GM18502 (cell line): Measurements from ENCODE around the gene IDI1.
"Not testable (repeated sequence)": the region's sequence is repeated elsewhere in the genome, so short reads cannot be mapped to it uniquely, and the experiment has no call there.

ENCODE experiments used
- ATAC-seq: cut with Tn5 transposase; IDR thresholded peaks from one replicate; pipeline ENCODE4 v1.9.1; 2021; ENCODE audit warnings: mild to moderate bottlenecking; ENCODE audit not compliant: unreplicated experiment, poor library complexity

The IDI1 gene

DNA sequence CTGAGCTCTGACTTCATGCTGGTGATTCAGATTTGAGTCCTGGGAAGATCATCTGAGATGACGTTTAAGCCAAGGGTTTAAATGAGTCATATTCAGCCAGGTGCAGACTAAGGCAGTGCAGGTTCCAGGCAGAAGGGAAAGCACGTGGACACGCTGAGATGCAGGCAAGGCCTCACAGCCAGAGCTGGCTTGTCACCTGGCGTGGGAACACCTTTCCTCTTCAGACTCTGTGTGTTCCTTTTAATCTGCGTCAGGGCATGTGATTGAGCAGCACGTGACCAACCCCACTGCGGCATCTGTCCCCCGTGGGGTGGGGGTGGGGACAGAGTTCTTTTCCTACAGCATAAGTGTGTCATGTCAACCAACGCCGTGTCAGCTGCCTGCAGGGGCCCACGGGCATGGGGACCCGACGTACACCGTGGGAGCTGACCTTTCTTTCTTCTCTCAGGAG is 12.6 kb downstream of the IDI1 start:
- ATAC-seq = peak; percentile 58

DNA sequence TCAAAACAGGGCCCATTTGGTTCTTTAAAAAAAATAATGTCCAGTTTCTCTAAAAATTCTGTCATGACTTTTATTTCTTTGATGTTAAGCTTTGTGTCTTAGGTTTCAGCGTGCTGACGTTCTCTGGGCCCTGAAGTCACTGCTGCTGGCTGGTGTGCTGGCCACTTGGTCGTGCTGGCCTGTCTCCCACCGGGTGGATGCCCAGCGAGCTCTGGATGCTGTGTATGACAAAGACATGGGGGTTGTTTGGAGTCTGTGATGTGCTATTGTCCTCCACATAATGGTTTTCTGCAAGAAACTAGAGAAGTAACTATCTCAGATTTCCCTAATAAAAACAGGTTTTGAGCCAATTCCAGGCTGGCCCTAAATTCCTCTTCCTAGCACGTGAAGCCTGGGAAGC is 13.7 kb downstream of the IDI1 start:
- ATAC-seq = no peak

DNA sequence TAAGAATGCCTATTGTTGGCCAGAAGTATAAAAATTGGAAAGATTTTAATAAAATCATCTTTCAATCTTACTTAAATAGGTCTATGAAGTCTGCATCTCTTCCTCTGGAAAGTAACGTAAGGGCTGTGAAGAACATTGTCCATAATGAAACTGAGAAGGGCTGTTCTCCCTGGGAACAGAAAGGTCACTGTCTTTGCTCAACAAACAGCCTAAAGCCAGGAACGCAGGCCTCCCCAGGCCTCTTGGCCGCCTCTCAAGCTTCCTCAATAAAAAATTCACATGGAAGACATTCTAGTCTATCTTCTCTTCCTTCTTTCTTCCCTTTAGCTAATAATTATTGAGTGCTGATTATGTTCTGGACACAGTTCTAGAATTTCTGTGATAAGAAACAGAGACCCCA is 14.2 kb downstream of the IDI1 start:
- ATAC-seq = no peak

DNA sequence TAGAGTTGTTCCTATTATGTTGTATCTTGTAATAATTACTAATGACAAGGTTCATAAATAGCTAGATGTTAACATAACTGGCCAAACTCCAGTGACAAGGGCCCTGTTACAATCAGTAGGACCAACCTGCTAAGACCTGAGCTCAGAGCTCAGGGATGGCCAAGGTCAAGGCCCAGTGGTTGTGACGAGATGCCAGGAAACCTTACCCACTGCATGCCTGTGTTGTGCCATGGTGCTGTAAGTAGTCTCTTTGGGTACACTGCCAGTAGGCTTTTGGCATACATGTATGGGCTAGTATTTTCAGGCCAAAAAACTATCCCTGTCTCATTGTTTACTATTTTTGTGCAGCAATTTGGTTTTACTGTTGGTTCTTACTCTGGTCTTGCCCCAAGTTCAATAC is 15.3 kb downstream of the IDI1 start:
- ATAC-seq = no peak

DNA sequence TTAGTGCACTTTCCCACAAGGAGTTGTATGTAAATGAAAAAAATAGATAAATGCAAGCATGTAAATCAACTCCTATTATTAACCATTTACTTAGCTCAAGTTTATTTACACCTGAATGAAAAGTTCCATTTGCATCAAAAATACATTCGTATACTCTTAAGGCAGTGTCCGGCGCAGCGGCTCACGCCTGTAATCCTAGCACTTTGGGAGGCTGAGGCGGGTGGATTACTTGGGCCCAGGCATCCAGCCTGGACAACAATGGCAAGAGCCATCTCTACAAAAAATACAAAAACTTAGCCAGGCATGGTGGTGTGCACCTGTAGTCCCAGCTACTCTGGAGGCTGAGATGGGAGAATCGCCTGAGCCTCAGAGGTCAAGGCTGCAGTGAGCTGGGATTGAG is 19.1 kb downstream of the IDI1 start:
- no peak for ATAC-seq

DNA sequence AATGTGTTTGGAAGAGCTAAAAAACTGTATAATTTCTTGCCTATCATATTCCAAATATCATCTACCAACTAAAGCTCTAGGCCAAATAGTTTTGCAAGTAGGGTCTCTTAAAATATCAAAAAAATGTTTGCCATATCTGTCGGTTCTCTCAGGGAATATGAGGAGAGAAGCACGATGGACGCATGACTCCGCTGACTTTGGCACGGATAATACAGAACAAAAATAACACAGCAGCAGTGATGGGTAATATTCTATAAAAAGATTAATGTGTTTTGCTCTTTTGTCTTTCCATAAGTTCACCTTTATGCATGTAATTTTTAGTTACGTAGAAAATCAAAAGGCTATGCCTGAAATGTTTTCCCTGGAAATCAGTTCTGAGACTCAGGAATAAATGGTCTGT is 22.3 kb downstream of the IDI1 start:
- no peak for ATAC-seq

DNA sequence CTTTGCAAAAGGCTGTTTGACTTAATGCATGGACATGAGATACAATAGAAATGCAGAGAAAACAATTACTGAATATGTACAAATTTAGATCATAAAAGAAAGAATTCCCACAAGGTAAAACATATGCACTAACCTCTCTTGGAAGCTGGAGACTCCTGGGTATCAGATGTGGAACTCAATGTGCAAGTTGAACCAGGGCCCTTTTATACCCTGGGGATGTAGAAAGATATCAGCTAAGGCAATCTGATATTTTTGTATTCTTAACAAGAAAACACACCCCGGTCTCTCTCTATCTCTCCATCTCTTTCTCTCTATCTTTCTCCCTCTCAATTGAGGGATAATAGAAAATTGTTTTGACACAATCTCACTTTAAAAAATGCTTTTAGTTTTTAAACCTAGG is 23.2 kb downstream of the IDI1 start, which contains the start of gene IDI2:
TSS of gene IDI2 (minus strand) at position 177 of the 400 bp plus-strand sequence. CDS start 1,136 bp downstream, outside the sequence.
- ATAC-seq = no peak

DNA sequence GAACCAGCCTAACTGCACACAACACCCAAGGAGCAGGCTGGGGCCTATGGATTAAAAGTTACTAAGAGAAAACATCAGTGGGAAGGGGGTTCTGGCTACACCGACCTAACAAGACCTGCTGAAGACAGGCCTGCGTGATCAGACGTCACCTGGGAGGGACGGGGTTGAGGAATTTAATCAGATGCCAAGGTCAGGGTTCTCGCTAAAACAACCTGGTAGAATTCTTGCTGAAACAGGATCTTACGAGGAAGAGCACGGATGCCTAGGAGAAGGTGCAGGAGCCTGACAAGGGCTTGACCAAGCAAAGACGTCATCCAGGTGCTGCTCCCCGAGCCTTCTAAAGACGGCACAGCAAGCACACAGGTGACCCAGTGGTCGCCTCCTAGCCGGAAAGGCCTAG is 24.8 kb downstream of the IDI1 start:
- no peak for ATAC-seq

DNA sequence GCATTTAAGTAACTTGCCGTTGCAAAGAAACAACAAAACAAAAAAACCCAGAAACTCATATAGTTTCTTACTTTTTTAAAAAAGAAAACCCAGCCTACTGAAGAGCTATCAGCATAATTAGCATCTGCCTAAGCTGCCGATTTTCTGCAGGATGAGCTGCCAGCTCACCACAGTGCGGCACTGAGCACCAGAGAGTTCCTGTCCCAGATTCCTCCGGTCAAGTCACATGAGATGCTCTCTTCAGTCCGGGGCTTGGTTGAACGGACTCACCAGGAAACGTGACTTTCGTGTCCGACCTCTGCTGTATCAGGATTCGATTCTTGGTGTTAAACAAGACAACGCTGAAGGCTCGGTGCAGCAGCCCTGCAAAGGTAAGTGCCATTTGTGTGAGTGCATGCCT is 26.5 kb downstream of the IDI1 start:
- ATAC-seq = no peak

DNA sequence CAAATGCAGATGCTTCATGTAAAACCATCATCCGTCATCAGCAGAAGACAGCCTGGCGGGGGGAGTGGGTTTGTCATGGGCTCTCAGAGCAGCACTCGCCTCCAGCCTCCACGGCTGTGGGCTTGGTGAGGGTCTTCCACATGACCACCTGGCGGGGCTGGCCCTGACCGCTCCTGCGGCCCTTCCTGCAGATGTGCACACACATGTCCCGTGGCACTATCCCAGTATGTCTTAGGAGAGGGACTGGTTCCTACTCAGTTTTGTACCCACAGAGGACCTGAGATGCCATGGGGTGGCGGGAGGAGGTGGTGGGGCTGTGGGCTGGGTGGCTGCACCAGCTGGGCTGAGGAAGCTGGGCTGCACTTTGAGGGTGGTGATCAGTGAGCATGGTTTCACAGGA is 28.0 kb downstream of the IDI1 start:
- no peak for ATAC-seq

DNA sequence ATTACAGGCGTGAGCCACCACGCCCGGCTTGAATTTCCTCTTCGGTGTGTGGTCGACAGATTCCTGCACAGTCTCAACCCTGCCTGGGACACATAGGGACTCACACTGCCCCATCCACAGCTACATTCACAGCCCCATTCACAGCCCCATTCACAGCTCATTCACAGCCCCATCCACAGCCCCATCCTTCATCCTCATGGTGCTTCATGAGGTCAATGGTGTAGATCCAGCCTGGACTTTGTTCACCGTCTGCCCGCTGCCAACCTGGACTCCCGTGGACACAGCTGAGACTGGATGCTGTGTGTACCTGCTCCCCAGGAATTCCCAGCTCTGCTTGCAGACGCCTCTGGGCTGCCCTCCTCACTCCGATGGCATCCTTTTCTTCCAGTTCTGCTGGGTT is 28.5 kb downstream of the IDI1 start:
- ATAC-seq = no peak

DNA sequence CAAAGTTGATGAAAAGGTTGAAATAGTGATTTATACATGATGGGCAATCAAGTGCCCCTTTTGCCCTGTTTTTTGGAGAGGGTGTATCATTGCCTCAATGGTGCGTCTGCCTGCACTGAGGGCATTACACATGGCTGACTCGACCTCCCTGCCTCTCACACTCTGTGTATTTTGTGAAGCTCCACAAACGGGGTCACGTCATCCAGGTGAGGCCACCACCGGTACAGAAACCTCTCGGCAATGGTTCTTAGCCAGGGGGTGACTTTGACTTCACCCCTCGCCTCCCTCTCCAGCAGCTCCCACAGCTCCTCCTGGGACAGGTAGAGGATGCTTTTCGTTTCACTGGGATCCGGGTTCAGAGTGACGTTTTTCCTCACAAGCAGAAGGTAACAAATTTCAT is 29.6 kb downstream of the IDI1 start:
- no peak for ATAC-seq

DNA sequence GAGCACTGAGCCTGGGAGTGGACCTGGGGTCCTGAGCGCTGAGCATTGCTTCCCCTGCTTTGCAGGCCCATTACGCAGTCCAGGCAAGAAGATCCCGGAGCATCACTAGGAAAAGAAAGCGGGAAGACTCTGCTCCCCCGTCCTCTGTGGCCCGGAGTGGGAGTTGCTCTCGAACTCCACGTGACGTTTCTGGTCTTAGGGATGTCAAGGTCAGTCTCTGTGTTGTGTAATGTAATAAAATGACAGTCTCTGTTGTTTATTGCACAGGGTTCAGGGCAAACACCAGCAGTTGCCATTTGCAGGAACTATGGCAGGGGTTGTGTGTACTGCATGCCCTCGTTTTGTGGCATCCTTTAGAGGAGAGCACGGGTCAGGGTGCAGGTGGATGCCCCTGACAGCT is 33.2 kb downstream of the IDI1 start:
- ATAC-seq = no peak

DNA sequence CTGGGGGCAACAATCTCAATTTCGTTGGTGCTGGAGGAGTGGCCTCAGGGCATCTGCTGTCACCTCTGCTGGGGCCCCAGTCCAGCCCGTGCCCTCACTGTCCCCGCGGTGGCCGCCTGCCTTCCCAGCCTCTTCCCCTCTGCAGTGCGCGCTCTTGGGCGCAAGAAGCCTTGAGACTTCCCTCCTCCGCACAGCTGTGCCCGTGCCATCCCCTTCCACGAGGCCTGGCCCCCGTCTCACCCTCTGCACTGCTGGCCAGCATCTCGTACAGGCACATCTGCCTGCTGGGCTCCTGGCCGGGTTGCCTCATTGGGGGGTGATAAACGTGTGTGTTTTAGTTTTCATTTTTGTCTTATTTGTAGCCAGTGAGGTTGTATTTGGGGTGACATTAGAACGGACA is 37.2 kb downstream of the IDI1 start:
- ATAC-seq = no peak

DNA sequence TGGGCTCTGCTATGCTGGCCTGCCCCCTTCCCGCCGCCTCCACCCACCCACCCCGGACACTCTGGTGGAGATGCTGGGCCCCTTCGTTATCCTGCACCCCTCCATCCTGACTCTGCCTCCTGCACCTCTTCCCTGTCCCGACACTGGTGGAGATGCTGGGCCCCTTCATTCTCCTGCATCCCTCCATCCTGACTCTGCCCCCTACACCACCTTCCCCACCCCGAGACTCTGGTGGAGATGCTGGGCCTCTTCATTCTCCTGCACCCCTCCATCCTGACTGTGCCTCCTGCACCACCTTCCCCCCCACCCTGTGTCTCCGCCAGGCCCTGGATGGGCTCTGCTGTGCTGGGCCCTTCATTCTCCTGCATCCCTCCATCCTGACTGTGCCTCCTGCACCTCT is 38.2 kb downstream of the IDI1 start:
- ATAC-seq = no peak

DNA sequence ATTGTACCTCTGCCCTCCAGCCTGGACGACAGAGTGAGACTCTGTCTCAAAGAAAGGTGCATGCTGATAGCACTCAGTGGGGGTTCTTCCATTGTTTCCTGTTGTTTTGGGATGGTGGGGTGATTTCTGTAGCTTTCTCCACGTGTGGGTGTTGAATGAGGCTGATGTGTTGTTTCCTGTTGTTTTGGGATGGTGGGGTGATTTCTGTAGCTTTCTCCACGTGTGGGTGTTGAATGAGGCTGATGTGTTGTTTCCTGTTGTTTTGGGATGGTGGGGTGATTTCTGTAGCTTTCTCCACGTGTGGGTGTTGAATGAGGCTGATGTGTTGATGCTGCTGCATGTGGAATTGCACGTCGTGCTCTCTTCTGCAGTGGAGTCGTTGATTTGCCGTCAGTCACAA is 39.0 kb downstream of the IDI1 start:
- ATAC-seq = not testable (repeated sequence)

DNA sequence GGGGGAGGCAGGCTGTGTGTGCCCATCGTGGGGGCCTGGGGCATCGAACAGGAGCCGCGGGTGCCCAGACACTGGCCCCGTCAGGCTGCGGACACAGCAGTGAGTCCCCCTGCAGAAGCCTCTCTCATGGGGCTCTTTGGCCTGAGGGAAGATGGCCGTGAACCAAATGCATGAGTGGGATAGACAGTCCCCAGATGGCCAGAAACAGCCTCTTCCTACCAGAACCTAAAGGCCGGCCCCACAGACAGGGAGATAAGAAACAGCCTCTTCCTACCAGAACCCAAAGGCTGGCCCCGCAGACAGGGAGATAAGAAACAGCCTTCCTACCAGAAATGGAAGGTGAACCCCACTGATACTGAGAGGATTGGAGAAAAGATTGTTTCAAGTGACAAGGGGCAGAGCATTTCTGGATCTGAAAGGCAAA is 39.8 kb downstream of the IDI1 start:
- no peak for ATAC-seq

DNA sequence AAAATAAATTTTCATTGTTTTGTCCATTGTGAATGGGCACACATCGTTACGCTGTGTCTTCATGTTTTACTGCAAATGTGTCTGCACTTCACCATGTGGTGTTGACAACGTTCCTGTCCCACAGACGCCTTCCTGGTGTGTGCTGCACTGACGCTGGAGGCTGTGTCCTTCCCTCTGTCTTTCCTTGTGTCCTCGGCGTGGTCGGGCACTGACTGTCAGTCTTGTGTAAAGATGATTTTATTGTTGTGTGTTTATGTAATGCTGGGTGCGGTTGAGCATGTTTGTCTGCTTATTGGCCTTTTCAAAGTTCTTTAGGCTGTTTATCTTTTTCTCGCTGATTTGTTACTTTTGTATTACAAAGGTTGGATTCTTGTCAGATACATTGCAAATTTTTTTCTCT is 41.3 kb downstream of the IDI1 start:
- ATAC-seq = no peak

DNA sequence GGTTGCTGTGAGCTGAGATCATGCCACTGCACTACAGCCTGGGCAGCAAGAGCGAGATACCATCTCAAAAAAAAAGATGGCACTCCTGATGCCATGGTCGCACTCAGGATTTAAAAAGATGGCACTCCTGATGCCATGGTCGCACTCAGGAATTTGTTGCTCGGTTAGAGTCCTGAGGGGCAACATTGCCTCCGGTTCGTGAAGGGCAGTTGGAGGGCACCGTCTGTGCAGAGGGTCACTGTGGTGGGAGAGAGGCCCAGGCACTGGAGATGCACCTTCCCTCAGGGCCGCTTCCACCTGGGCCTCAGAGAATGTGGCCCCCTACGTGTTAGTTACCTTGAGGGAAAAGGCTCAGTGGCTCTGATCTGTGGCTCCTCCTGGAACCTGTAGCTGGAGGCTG is 42.3 kb downstream of the IDI1 start:
- no peak for ATAC-seq

DNA sequence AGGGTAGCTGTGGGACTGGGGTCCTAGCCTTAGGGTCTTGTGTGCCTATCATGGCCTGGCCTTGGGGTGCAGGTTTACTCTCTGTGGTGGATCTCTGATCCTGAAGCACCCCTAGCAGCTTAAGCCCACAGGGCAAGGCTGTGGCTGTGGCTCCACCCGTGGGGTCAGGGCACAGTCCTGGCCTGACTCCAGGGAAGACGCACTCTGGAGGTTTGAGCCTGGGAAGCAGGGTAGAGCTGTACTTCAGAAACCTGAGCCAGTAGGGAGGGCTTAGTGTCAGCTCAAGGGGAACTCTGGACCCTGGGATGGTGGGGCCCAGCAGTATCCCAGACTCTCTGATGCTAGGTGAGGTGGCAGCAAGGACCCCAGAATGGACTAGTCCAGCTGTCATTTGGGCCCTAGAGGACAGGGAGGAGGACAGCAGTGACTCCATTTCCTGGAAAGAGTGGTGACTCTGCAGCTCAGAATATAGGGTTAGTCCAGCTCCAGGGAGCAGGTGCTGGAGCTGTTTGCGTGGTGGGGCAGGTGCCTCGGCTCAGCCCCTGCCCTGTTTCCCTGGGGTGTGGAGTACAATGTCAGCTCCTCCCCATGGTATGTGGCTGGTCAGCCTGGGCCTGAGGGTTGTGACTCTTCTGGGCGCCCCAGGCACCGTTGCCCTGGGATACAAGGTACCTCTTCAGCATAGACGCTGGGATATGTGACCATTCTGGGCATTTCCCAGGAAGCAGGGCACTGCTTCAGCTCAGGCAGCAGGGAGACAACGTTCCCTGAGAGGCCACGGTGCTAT is 44.8 kb downstream of the IDI1 start:
- ATAC-seq = no peak

DNA sequence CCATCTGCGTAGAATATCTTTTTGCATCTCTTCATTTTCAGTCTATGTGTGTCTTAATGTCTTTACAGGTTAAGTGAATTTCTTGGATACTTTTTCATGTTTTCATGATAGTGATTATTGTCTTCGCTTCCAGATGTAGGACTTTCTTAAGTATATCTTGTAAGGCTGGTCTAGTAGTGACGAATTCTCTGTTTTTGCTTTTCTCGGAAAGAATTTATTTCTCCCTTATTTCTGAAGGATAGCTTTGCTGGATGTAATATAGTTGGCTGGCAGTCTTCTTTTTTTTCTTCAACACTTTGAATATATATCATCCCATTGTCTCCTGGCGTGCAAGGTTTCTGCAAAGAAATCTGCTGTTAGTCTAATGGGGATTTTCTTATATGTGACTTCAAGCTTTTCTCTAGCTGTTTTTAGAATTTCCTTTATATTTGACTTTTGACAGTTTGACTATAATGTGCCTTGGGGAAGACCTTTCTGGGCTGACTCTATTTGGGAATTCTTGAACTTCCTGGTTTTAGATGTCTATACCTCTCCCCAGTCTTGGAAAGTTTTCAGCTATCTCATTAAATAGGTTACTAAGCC is 46.4 kb downstream of the IDI1 start:
- ATAC-seq = no peak
